Fibroblast of lung (primary cell): ENCODE results near the gene CNOT2. TPM values are rescaled to one million over a fixed set of nuclear protein-coding genes. Genes with fewer than 3 reads are reported as not detected.

Source experiments
- DNase-seq, 2 donors: peaks; one replicate each; pipeline versions ENCODE4 v3.0.0 to v3.0.0-alpha.2; 2010; ENCODE audit warnings: low read depth in 2 of 2
- H2AFZ ChIP-seq: 2 replicates; pipeline ENCODE4 v1.5.1; 2012; ENCODE audit warnings: low read length, control low read depth, inconsistent platforms
- H3K27ac ChIP-seq: 2 replicates; pipeline ENCODE4 v1.5.1; 2011; ENCODE audit warnings: low read length, control low read depth; ENCODE audit not compliant: insufficient read depth
- H3K27me3 ChIP-seq: 2 replicates; pipeline ENCODE4 v1.5.1; 2011; ENCODE audit warnings: mild to moderate bottlenecking, low read length; ENCODE audit not compliant: control insufficient read depth, insufficient read depth
- H3K36me3 ChIP-seq: 2 replicates; pipeline ENCODE4 v1.5.1; 2011; ENCODE audit warnings: low read length; ENCODE audit not compliant: control insufficient read depth, insufficient read depth
- H3K4me1 ChIP-seq: 2 replicates; pipeline ENCODE4 v1.5.1; 2011; ENCODE audit warnings: low read length; ENCODE audit not compliant: control insufficient read depth, insufficient read depth; ENCODE audit errors: extremely low read depth
- H3K4me2 ChIP-seq: 2 replicates; pipeline ENCODE4 v1.5.1; 2011; ENCODE audit warnings: low read length, control low read depth; ENCODE audit not compliant: insufficient read depth; ENCODE audit errors: extremely low read depth
- H3K4me3 ChIP-seq, 4 experiments: fragments of 200-600 bp in 1 of 4; sonication (generic) in 1 of 4; replicated peaks in 1 of 4; 2 replicates each; pipeline ENCODE4 v1.5.1; 2011 to 2016; ENCODE audit warnings: low read length in 4 of 4, low read depth in 3 of 4, mild to moderate bottlenecking in 3 of 4, control low read depth in 2 of 4, inconsistent platforms in 1 of 4, mixed read lengths in 1 of 4; ENCODE audit not compliant: insufficient read depth in 1 of 4; ENCODE audit errors: control extremely low read depth in 1 of 4
- H3K79me2 ChIP-seq: 2 replicates; pipeline ENCODE4 v1.5.1; 2012; ENCODE audit warnings: mild to moderate bottlenecking, low read length, inconsistent platforms; ENCODE audit not compliant: control insufficient read depth, insufficient read depth
- H3K9ac ChIP-seq: 2 replicates; pipeline ENCODE4 v1.5.1; 2011; ENCODE audit warnings: mild to moderate bottlenecking, low read length, control low read depth; ENCODE audit not compliant: insufficient read depth
- H3K9me3 ChIP-seq: 2 replicates; pipeline ENCODE4 v1.5.1; 2012; ENCODE audit warnings: low read depth, low read length; ENCODE audit not compliant: control insufficient read depth, insufficient read depth
- H4K20me1 ChIP-seq: 2 replicates; pipeline ENCODE4 v1.5.1; 2011; ENCODE audit warnings: low read length; ENCODE audit not compliant: control insufficient read depth, insufficient read depth; ENCODE audit errors: extremely low read depth
- EZH2 ChIP-seq: IDR thresholded peaks from 2 replicates; pipeline ENCODE4 v1.5.1; 2012; ENCODE audit warnings: low read length, control low read depth, mild to moderate bottlenecking; ENCODE audit errors: missing control alignments
- polyA plus RNA-seq, 2 donors: library from polyadenylated mRNA; depleted of rRNA in 1 of 2; stranded (reverse) in 1 of 2; unstranded in 1 of 2; fragments of >200 nt; gene quantifications; 2 replicates each; pipeline ENCODE4 v1.2.1, GENCODE V29; 2011 to 2012; ENCODE audit warnings: missing spikeins in 1 of 2
- total RNA-seq: library from RNA; depleted of rRNA; stranded (reverse); fragments of >200 nt; gene quantifications from 2 replicates; pipeline ENCODE4 v1.2.1, GENCODE V29; 2014
- TF ChIP-seq, protein P1 (sequence below), 2 donors: IDR thresholded peaks in 1 of 2; conservative IDR thresholded peaks in 1 of 2; 1 replicate in 1 of 2; 2 replicates in 1 of 2; pipeline ENCODE4 v1.5.1; 2011 to 2012; ENCODE audit warnings: low read length in 2 of 2, control low read depth in 1 of 2, inconsistent platforms in 1 of 2, low read depth in 1 of 2, mild to moderate bottlenecking in 1 of 2

Gene CNOT2
- total and polyA plus RNA-seq, 2 donors (not counting 1 experiment from before 2014, with no cell fraction given), result 95.2 to 116 TPM

DNA sequence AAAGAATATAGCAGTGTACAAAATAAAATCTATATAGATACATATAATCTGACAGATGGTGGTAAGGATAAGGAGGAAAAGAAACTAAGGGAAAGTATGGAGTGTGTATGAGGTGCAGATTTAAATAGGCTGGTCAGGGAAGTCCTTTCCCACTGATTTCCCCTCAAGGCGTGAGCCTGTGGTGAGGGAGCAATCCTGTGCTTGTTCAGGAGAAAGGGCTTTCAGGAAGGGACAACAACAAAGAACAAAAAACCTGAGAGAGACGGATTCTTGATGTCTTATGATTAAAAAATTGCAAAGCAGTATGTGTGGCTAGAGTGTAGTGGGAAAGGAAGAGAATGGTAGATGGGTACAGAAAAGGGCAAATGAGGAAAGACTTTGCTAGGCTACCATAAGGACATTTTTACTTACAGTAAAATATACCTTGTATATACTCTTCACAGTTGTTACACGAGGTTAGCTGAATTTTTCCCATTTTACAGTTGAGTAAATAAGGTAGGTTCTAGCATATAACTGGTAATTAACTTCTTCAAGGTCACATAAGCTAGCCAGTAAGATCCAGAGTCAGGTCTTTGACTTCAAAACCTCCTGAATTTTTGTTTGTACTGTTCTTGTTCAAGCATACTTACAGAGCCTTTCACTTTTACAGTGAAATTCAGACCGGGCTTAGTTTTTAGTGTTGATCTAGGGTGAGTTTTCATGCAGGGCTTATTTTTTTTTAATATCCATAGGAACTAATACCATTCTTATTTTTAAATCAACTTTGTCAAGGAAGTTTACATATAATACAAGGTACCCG is 15.6 kb downstream of the CNOT2 start:
- no peak for DNase-seq
- no peak overlapping the region for H2AFZ ChIP-seq
- H4K20me1 ChIP-seq, result no peaks in the 10 kb centered on the region
- no peaks in the 10 kb centered on the region for H3K4me1 ChIP-seq
- H3K9ac ChIP-seq, result no peak overlapping the region
- no peaks in the 10 kb centered on the region for H3K9me3 ChIP-seq
- no peaks in the 10 kb centered on the region for H3K27me3 ChIP-seq
- no peak overlapping the region for H3K4me3 ChIP-seq
- H3K4me2 ChIP-seq, result no peak overlapping the region
- H3K36me3 ChIP-seq, result no peaks in the 10 kb centered on the region
- H3K79me2 ChIP-seq, result peaks cover 91% of the 10 kb centered on the region
- H3K27ac ChIP-seq, result no peak overlapping the region
- TF ChIP-seq, protein P1, sequence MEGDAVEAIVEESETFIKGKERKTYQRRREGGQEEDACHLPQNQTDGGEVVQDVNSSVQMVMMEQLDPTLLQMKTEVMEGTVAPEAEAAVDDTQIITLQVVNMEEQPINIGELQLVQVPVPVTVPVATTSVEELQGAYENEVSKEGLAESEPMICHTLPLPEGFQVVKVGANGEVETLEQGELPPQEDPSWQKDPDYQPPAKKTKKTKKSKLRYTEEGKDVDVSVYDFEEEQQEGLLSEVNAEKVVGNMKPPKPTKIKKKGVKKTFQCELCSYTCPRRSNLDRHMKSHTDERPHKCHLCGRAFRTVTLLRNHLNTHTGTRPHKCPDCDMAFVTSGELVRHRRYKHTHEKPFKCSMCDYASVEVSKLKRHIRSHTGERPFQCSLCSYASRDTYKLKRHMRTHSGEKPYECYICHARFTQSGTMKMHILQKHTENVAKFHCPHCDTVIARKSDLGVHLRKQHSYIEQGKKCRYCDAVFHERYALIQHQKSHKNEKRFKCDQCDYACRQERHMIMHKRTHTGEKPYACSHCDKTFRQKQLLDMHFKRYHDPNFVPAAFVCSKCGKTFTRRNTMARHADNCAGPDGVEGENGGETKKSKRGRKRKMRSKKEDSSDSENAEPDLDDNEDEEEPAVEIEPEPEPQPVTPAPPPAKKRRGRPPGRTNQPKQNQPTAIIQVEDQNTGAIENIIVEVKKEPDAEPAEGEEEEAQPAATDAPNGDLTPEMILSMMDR (conservative IDR thresholded peaks at IDR 0.05 in 1 of 2, IDR thresholded peaks at IDR 0.05 in 1 of 2; ENCODE audit: low read depth in 1 of 2, low read length in 2 of 2), result no peak
- TF ChIP-seq EZH2, result no peak

DNA sequence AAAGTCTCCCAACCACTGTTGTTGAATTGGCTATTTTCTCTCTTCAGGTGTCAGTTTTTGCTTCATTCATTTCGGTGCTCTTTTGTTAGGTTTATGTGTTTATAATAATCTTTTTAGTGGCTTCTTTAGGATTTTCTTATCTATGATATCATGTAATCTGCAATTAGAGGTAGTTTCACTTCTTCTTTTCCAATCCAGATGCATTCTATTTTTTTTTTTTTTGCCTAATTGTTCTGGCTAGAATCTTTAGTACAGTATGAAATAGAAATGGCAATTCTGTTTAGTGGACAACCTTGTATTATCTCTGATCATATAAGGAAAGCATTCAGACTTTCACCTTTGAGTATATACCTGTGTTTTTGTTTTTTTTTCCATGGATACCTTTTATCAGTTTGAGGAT is 17.4 kb downstream of the CNOT2 start:
- Histone ChIP-seq H3K9ac (no peak overlapping the region), H3K4me2 (no peak overlapping the region), H3K27me3 (no peaks in the 10 kb centered on the region), H3K27ac (no peak overlapping the region), H3K36me3 (no peaks in the 10 kb centered on the region), H4K20me1 (no peaks in the 10 kb centered on the region), H3K4me3 (no peak overlapping the region), H2AFZ (no peak overlapping the region), H3K4me1 (no peaks in the 10 kb centered on the region), H3K79me2 (peaks cover 91% of the 10 kb centered on the region), H3K9me3 (no peaks in the 10 kb centered on the region)
- DNase-seq, result no peak
- no peak for TF ChIP-seq EZH2
- TF ChIP-seq, protein P1 (conservative IDR thresholded peaks at IDR 0.05 in 1 of 2, IDR thresholded peaks at IDR 0.05 in 1 of 2; ENCODE audit: low read depth in 1 of 2, low read length in 2 of 2), result no peak

DNA sequence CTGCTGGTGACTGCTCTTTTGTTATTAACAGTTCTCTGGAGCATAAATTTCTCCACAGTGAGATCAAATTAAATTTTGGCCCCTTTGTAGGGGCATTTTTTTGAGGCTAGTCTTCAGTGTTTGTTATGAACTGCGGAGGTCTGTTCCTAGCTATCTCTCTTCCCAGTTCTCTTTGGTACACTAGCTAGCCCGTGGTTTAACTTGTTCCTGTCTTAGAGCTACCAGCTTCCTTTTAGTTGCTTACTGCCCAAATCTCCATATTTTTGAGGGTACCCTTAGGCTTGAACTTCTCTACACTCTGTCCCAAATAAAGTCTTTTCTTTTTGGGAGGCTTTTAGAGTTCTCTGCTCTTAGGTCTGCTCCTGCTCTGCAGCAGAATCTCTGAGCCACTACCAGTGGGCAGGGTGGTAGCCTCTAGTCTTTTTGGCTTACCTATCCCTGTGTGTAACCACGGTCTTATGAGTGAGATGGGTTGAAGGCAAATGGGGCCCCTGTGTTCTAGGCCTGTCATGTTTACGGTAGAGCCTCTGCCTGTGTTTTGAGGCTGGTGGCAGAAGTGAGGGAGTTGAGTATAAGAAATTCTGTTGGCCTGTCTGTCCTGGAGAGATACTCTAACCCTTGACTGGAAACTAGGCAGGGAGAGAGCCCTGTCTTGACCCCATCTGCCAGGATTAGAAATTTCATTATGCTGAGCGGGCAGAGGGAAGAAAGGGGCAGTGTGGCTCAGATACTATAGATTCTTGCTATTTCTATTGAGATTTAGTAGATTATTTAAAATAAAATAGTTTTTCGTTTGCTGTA is 21.0 kb downstream of the CNOT2 start:
- Histone ChIP-seq H3K4me1 (no peaks in the 10 kb centered on the region), H4K20me1 (no peaks in the 10 kb centered on the region), H3K27ac (no peak overlapping the region), H3K4me2 (no peak overlapping the region), H3K79me2 (peaks cover 92% of the 10 kb centered on the region), H2AFZ (no peak overlapping the region), H3K27me3 (no peaks in the 10 kb centered on the region), H3K9ac (no peak overlapping the region), H3K36me3 (no peaks in the 10 kb centered on the region), H3K9me3 (no peaks in the 10 kb centered on the region), H3K4me3 (no peak overlapping the region)
- TF ChIP-seq EZH2, result no peak
- TF ChIP-seq, protein P1 (conservative IDR thresholded peaks at IDR 0.05 in 1 of 2, IDR thresholded peaks at IDR 0.05 in 1 of 2; ENCODE audit: low read depth in 1 of 2, low read length in 2 of 2), result no peak
- DNase-seq, result no peak
